HUES48 (cell line): Measurements from ENCODE around the gene SLC16A8.

Experiments
- H3K27ac ChIP-seq: one replicate; pipeline ENCODE4 v1.7.0; 2013; ENCODE audit warnings: low read depth, low read length, inconsistent platforms
- H3K27me3 ChIP-seq: 2 replicates; pipeline ENCODE4 v1.6.1; 2013; ENCODE audit warnings: mild to moderate bottlenecking, low read length; ENCODE audit not compliant: control insufficient read depth, insufficient read depth
- H3K36me3 ChIP-seq: 2 replicates; pipeline ENCODE4 v1.6.1; 2013; ENCODE audit warnings: low read length; ENCODE audit not compliant: control insufficient read depth, insufficient read depth
- H3K4me1 ChIP-seq: 2 replicates; pipeline ENCODE4 v1.6.1; 2013; ENCODE audit warnings: mild to moderate bottlenecking, low read length; ENCODE audit not compliant: control insufficient read depth, insufficient read depth
- H3K4me3 ChIP-seq: 2 replicates; pipeline ENCODE4 v1.5.1; 2013; ENCODE audit warnings: mild to moderate bottlenecking, low read depth, low read length
- H3K9ac ChIP-seq: 2 replicates; pipeline ENCODE4 v1.6.1; 2013; ENCODE audit warnings: mild to moderate bottlenecking, low read depth, low read length, moderate library complexity
- H3K9me3 ChIP-seq: 2 replicates; pipeline ENCODE4 v1.6.1; 2013; ENCODE audit warnings: low read length; ENCODE audit not compliant: control insufficient read depth, insufficient read depth

Gene SLC16A8

GRCh38 chr22:38077096-38077495 lies 6.9 kb downstream of the SLC16A8 start:
- Histone ChIP-seq H3K4me1 (peaks cover 7% of the 10 kb centered on the region; the same call in 1 of the 2 replicates), H3K9me3 (no peaks in the 10 kb centered on the region), H3K36me3 (peaks cover 23% of the 10 kb centered on the region), H3K4me3 (no peak overlapping the region), H3K27ac (no peak overlapping the region), H3K27me3 (peaks cover 26% of the 10 kb centered on the region), H3K9ac (no peak overlapping the region)

DNA sequence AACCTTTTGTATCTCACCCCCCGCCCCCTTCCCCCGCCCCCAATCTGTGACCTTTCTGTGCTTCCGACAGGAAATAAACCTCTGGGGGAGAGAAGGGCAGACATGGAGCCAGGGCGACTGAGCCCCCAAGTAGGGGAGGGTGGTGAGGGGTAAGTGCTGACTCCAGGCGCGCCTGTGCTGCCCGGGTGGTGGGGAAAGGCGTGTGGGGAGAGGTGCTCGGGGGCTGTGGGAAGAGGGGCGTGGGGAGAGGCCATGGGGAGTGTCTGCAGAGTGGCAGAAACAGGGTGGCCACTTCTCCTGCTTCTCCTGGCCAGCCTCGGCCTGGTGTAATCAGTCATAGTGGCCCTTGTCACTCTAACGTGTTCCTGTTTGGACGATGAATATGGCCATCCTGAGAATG lies 8.0 kb downstream of the SLC16A8 start:
- no peak overlapping the region for H3K27ac ChIP-seq
- H3K9ac ChIP-seq = no peak overlapping the region
- H3K4me1 ChIP-seq = no peaks in the 10 kb centered on the region
- H3K27me3 ChIP-seq = peaks cover 14% of the 10 kb centered on the region
- H3K4me3 ChIP-seq = no peak overlapping the region
- H3K36me3 ChIP-seq = peaks cover 32% of the 10 kb centered on the region
- no peaks in the 10 kb centered on the region for H3K9me3 ChIP-seq

GRCh38 chr22:38075105-38075825 lies 8.7 kb downstream of the SLC16A8 start:
- peaks cover 38% of the 10 kb centered on the region for H3K36me3 ChIP-seq
- no peak overlapping the region for H3K27ac ChIP-seq
- H3K9me3 ChIP-seq = no peaks in the 10 kb centered on the region
- H3K4me1 ChIP-seq = no peaks in the 10 kb centered on the region
- no peak overlapping the region for H3K9ac ChIP-seq
- H3K27me3 ChIP-seq = peaks cover 7% of the 10 kb centered on the region
- no peak overlapping the region for H3K4me3 ChIP-seq

DNA sequence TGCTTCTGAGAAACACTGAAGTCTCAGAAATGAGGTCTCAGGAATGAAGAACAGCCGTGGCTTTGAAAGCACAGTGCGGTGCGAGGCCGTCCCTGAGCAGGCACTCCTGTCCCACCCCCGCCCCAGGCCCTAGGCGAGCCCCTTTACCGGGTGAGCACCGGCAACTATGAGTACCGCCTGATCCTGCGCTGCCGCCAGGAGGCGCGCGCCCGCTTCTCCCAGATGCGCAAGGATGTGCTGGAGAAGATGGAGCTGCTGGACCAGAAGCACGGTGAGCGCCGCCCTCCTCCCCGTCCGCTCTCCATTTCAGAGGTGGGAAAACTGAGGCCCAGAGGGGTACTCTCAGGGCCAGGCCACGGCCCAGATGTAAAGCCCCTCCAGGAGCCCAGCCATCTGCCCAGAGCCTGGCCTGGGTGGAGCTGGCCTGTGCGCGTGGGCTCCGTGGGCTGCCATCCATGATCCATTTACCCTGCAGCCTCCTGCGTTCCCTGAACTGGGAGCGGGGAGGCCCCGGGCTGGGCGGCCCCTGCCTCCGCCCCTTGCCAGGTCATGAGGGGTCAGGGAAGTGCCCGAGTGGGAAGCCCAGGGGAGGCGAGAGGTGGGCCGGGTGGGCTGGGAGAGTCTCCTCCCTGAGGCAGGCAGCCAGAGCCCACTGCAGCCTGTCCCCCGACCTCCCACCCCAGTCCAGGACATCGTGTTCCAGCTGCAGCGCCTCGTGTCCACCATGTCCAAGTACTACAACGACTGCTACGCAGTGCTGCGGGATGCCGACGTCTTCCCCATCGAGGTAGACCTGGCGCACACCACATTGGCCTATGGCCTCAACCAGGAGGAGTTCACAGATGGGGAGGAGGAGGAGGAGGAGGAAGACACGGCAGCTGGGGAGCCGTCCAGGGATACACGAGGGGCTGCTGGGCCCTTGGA lies 9.5 kb downstream of the SLC16A8 start:
- H3K9ac ChIP-seq = no peak overlapping the region
- H3K4me1 ChIP-seq = no peaks in the 10 kb centered on the region
- H3K27me3 ChIP-seq = no peaks in the 10 kb centered on the region
- H3K36me3 ChIP-seq = peaks cover 38% of the 10 kb centered on the region
- H3K27ac ChIP-seq = no peak overlapping the region
- no peak overlapping the region for H3K4me3 ChIP-seq
- no peaks in the 10 kb centered on the region for H3K9me3 ChIP-seq

DNA sequence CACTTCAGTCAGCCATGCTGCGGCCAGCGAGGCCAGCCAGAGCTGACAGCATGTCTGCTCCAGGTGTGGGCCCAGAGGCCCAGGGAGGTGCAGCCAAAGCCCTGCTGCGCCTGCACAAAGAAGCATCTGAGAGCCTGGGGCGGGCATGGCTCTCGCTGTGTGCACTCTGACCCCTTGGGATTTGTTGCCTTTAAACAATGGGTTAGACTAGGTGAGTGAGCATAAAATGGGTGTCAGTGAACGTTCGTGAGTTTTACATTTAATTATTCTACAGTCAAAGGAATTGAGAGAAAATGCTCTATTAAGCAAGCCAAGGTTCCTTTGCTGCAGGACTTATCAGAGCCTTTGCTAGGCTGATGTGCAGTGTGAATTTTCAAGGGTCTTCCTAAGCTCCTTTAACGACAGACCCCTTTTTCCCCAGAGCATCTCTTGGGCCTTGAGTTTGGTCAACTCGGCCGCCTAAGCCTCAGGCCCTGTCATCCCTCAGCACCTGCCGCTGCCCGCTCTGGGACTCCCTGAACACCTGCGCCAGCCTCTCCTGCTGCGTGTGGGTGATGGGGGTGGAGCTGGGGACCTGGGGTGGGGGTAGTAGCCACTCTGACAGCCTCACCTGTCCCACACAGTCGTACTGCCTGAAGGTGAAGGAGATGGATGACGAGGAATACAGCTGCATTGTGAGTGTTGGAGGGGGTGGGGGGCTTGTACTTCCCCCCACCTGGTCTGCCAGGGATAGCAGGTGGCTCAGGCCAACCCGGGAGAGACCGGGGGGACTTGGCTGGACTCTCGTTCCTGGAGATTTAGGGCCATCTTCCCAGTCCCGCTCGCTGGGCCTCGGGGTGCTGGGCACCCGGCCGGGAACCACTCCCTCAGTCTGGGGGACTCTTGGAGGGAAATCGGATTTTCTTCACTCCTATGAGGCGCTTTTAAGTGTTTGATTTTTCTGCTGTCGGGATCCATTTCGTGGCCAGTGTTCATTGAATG lies 10.5 kb downstream of the SLC16A8 start:
- H3K9me3 ChIP-seq = no peaks in the 10 kb centered on the region
- peaks cover 45% of the 10 kb centered on the region for H3K36me3 ChIP-seq
- H3K9ac ChIP-seq = no peak overlapping the region
- no peaks in the 10 kb centered on the region for H3K4me1 ChIP-seq
- no peak overlapping the region for H3K27ac ChIP-seq
- no peaks in the 10 kb centered on the region for H3K27me3 ChIP-seq
- H3K4me3 ChIP-seq = no peak overlapping the region

- no peak overlapping the region for H3K9ac ChIP-seq
- H3K4me1 ChIP-seq = no peaks in the 10 kb centered on the region
- peaks cover 52% of the 10 kb centered on the region for H3K36me3 ChIP-seq
- no peaks in the 10 kb centered on the region for H3K9me3 ChIP-seq
- H3K27me3 ChIP-seq = no peaks in the 10 kb centered on the region
- H3K4me3 ChIP-seq = no peak overlapping the region
- no peak overlapping the region for H3K27ac ChIP-seq
Observed at GRCh38 chr22:38072322-38073149, 11.4 kb downstream of the SLC16A8 start.

GRCh38 chr22:38071421-38072321 lies 12.3 kb downstream of the SLC16A8 start:
- Histone ChIP-seq H3K36me3 (peaks cover 56% of the 10 kb centered on the region), H3K9me3 (no peaks in the 10 kb centered on the region), H3K4me3 (no peak overlapping the region), H3K27me3 (no peaks in the 10 kb centered on the region), H3K27ac (no peak overlapping the region), H3K9ac (no peak overlapping the region), H3K4me1 (no peaks in the 10 kb centered on the region)

DNA sequence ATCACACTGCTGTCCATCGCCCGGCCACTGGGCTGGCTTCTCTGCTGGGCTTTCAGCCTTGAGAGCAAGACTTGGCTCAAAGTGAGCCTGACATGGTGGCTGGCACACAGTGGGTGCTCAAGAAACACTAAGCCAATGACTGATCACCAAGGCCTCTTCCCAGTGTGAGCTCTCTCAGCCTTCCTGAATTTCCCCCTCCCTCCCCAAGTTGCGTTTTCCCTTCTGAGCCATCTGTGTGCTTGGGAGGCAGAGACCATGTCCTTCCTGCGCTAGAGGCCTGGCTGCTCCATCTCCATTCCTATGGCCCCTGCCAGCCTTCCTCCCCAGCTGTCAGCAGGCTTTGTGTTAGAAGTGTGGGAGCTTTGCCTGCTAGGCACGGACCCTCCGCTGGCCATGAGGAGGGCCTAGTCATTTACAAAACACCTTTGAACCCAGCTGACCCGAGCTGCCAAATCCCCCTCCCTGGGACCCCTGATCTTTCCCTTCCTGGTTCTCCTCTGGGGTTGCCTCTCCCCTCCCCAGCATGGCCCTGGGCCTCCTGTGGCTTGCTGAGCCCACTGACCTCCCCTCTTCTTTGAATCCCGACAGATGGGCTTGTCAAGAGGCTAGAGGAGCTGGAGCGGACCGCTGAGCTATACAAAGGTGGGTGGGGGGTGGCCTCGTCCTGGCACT lies 13.6 kb downstream of the SLC16A8 start:
- Histone ChIP-seq H3K27me3 (no peaks in the 10 kb centered on the region), H3K9me3 (no peaks in the 10 kb centered on the region), H3K27ac (no peak overlapping the region), H3K36me3 (peaks cover 67% of the 10 kb centered on the region), H3K9ac (no peak overlapping the region), H3K4me3 (no peak overlapping the region), H3K4me1 (no peaks in the 10 kb centered on the region)
